GM21528 (cell line): ENCODE data around the gene ZNF385C.
"Not testable (repeated sequence)": the region's sequence is repeated elsewhere in the genome, so short reads cannot be mapped to it uniquely, and the experiment has no call there.

ENCODE experiments used
- ATAC-seq: cut with Tn5 transposase; IDR thresholded peaks from one replicate; pipeline ENCODE4 v1.9.1; 2021; ENCODE audit warnings: mild to moderate bottlenecking, moderate library complexity; ENCODE audit not compliant: unreplicated experiment, low FRiP score

Gene ZNF385C

GRCh38 chr17:42097691-42098631 is at the start of gene ZNF385C:
TSS of gene ZNF385C (minus strand) at chr17:42098473. CDS start at chr17:42063056, 35,417 bp downstream.
- ATAC-seq = no peak

- no peak for ATAC-seq
Measured at GRCh38 chr17:42146911-42147607, 48.8 kb upstream of the ZNF385C start.

GRCh38 chr17:42143138-42143537 is 44.9 kb upstream of the ZNF385C start:
- ATAC-seq = not testable (repeated sequence)

- ATAC-seq = no peak
Measured at GRCh38 chr17:42142371-42142896, 44.2 kb upstream of the ZNF385C start.

- no peak for ATAC-seq
Measured at GRCh38 chr17:42141382-42141781, 43.1 kb upstream of the ZNF385C start.

GRCh38 chr17:42140690-42141089 is 42.4 kb upstream of the ZNF385C start:
- ATAC-seq = not testable (repeated sequence)

GRCh38 chr17:42138749-42139492 is 40.6 kb upstream of the ZNF385C start:
- no peak for ATAC-seq

- no peak for ATAC-seq
Measured at GRCh38 chr17:42136654-42137051, 38.4 kb upstream of the ZNF385C start.

- no peak for ATAC-seq
Measured at GRCh38 chr17:42135664-42136653, 37.7 kb upstream of the ZNF385C start.

- no peak for ATAC-seq
Measured at GRCh38 chr17:42135151-42135550, 36.9 kb upstream of the ZNF385C start.

GRCh38 chr17:42133461-42134041 is 35.3 kb upstream of the ZNF385C start:
- ATAC-seq = no peak

- no peak for ATAC-seq
Measured at GRCh38 chr17:42132941-42133340, 34.7 kb upstream of the ZNF385C start.

- ATAC-seq = no peak
Measured at GRCh38 chr17:42131981-42132432, 33.7 kb upstream of the ZNF385C start.

GRCh38 chr17:42131232-42131631 is 33.0 kb upstream of the ZNF385C start:
- ATAC-seq = no peak

GRCh38 chr17:42130310-42130936 is 32.1 kb upstream of the ZNF385C start:
- ATAC-seq = no peak

GRCh38 chr17:42129109-42129837 is 31.0 kb upstream of the ZNF385C start:
- ATAC-seq = no peak

- no peak for ATAC-seq
Measured at GRCh38 chr17:42127414-42127813, 29.1 kb upstream of the ZNF385C start.

GRCh38 chr17:42126836-42127235 is 28.6 kb upstream of the ZNF385C start:
- no peak for ATAC-seq
